HL-60 (cell line): ENCODE data around the gene SEL1L.
A peak's percentile ranks its signal among the peaks of the same experiment; 100 is the strongest.

Experiments
- DNase-seq, 2 experiments: peaks; one replicate each; pipeline ENCODE4 v3.0.0-alpha.2; 2010 to 2020; ENCODE audit warnings: low read depth in 1 of 2, low spot score in 1 of 2
- H3K27ac ChIP-seq: fragments of 250-450 bp; sonication (Bioruptor Pico); replicated peaks from 2 replicates; pipeline ENCODE4 v1.5.1; 2020; ENCODE audit warnings: mild to moderate bottlenecking, moderate library complexity
- H3K27me3 ChIP-seq: fragments of 250-450 bp; sonication (Bioruptor Pico); 2 replicates; pipeline ENCODE4 v1.5.1; 2021; ENCODE audit warnings: mild to moderate bottlenecking, moderate library complexity; ENCODE audit not compliant: insufficient read depth, poor library complexity, severe bottlenecking
- H3K4me3 ChIP-seq: replicated peaks from 2 replicates; pipeline ENCODE4 v1.5.1; 2011; ENCODE audit warnings: mild to moderate bottlenecking, control low read depth, low read length; ENCODE audit not compliant: insufficient read depth
- CTCF ChIP-seq: IDR thresholded peaks from one replicate; pipeline ENCODE4 v1.5.1; 2011; ENCODE audit warnings: low read length, control low read depth, inconsistent platforms; ENCODE audit not compliant: insufficient read depth
- GABPA ChIP-seq: IDR thresholded peaks from 2 replicates; pipeline ENCODE4 v1.6.1; 2012; ENCODE audit warnings: low read depth
- POLR2AphosphoS5 ChIP-seq: IDR thresholded peaks from 2 replicates; pipeline ENCODE4 v1.6.1; 2012; ENCODE audit warnings: low read depth
- SPI1 ChIP-seq: IDR thresholded peaks from 2 replicates; pipeline ENCODE4 v1.6.1; 2012; ENCODE audit warnings: low read depth, mild to moderate bottlenecking, borderline replicate concordance
- TF ChIP-seq, protein P1 (sequence below): IDR thresholded peaks from 2 replicates; pipeline ENCODE4 v1.6.1; 2012; ENCODE audit warnings: low read depth; ENCODE audit not compliant: insufficient replicate concordance

Gene SEL1L

GRCh38 chr14:81559385-81559784, 25.7 kb upstream of the SEL1L start:
- no peak overlapping the region for H3K4me3 ChIP-seq
- no peak for TF ChIP-seq CTCF
- TF ChIP-seq GABPA = no peak
- TF ChIP-seq POLR2AphosphoS5 = no peak
- peak; percentile 54; the same call in 1 of the 2 replicates for TF ChIP-seq SPI1
- TF ChIP-seq, protein P1, sequence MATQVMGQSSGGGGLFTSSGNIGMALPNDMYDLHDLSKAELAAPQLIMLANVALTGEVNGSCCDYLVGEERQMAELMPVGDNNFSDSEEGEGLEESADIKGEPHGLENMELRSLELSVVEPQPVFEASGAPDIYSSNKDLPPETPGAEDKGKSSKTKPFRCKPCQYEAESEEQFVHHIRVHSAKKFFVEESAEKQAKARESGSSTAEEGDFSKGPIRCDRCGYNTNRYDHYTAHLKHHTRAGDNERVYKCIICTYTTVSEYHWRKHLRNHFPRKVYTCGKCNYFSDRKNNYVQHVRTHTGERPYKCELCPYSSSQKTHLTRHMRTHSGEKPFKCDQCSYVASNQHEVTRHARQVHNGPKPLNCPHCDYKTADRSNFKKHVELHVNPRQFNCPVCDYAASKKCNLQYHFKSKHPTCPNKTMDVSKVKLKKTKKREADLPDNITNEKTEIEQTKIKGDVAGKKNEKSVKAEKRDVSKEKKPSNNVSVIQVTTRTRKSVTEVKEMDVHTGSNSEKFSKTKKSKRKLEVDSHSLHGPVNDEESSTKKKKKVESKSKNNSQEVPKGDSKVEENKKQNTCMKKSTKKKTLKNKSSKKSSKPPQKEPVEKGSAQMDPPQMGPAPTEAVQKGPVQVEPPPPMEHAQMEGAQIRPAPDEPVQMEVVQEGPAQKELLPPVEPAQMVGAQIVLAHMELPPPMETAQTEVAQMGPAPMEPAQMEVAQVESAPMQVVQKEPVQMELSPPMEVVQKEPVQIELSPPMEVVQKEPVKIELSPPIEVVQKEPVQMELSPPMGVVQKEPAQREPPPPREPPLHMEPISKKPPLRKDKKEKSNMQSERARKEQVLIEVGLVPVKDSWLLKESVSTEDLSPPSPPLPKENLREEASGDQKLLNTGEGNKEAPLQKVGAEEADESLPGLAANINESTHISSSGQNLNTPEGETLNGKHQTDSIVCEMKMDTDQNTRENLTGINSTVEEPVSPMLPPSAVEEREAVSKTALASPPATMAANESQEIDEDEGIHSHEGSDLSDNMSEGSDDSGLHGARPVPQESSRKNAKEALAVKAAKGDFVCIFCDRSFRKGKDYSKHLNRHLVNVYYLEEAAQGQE = no peak
- no peaks in the 10 kb centered on the region for H3K27me3 ChIP-seq
- H3K27ac ChIP-seq = no peak overlapping the region
- peak; percentile 38 to 42 for DNase-seq

- no peak overlapping the region for H3K27ac ChIP-seq
- TF ChIP-seq GABPA (no peak), POLR2AphosphoS5 (no peak), CTCF (no peak), SPI1 (no peak)
- TF ChIP-seq, protein P1 = no peak
- no peak for DNase-seq
- H3K27me3 ChIP-seq = no peaks in the 10 kb centered on the region
- no peak overlapping the region for H3K4me3 ChIP-seq
These were observed 23.5 kb upstream of the SEL1L start for GRCh38 chr14:81557146-81557545.

GRCh38 chr14:81555684-81556083, 22.0 kb upstream of the SEL1L start:
- DNase-seq = no peak
- Histone ChIP-seq H3K27ac (no peak overlapping the region), H3K4me3 (no peak overlapping the region), H3K27me3 (no peaks in the 10 kb centered on the region)
- TF ChIP-seq SPI1 = no peak

- DNase-seq = no peak
- H3K4me3 ChIP-seq = no peak overlapping the region
- H3K27ac ChIP-seq = no peak overlapping the region
- no peak for TF ChIP-seq POLR2AphosphoS5
- TF ChIP-seq CTCF = no peak
- TF ChIP-seq GABPA = no peak
- TF ChIP-seq SPI1 = no peak
- TF ChIP-seq, protein P1 = no peak
- no peaks in the 10 kb centered on the region for H3K27me3 ChIP-seq
These were observed 21.4 kb upstream of the SEL1L start for GRCh38 chr14:81555051-81555450.
